A172 (cell line): Measurements from ENCODE around the gene GPC4. TPM values are rescaled to one million over a fixed set of nuclear protein-coding genes. Genes with fewer than 3 reads are reported as not detected.

ENCODE experiments used
- DNase-seq: peaks from one replicate; pipeline ENCODE4 v3.0.0-alpha.2; 2015; ENCODE audit warnings: low spot score
- total RNA-seq: library from RNA; depleted of rRNA; stranded (reverse); fragments of >200 nt; shearing (Covaris generic); gene quantifications from 2 replicates; pipeline ENCODE4 v1.2.3, GENCODE V29; 2014

The GPC4 gene
- total RNA-seq, 1 experiment from 2014 or later = 3.2 TPM

GRCh38 chrX:133412246-133412645 lies 3.0 kb downstream of the GPC4 start:
- no peak for DNase-seq

DNA sequence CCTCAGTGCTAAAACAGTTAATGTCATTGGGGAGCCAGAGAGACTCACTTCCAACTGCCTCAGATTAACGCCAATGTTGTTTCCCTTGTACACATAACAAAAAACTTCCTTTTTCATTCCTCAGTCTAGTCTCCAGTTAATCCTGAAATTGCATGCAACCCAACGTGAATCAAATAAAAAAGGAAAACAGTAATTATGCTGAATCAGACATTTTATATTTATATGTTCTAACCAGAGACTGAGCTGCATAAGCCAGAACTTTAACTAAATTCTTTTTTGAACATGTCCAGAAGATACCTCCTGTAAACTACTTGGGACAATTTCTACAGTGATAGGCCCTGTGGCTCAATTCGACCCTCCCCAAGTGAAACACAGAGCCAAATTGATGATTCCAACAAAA lies 4.7 kb downstream of the GPC4 start:
- no peak for DNase-seq

DNA sequence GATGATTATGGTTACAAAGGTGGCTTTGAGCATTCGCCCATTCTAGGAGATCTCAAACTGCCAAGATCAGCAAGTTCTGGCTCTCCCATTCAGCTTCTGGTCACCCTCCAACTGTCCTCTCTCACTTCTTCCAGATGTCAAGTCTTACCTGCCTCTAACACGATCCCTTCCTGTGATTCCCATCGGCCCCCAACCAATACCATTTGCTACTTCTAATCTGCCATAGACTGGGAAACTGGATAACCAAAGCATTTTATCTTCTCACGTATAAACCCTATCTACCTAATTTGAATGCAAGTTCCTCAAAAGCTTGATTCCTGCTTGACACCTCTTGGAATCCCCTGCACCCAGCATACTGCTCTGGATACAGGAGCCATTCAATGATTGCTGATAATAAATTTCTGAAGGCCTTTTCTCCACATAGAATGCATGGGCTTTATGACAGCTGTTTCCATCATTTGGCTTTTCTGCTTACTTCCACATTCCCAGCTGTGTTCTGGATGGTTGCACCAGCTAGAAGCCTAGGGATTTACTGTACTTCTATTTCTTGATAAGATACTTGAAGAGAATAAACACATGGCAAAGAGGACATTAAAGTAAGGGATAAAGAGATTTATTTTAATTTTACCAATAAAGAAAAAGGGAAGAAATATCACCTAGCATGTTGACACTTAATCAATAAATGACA lies 9.6 kb downstream of the GPC4 start:
- DNase-seq = no peak

GRCh38 chrX:133403984-133404383 lies 11.3 kb downstream of the GPC4 start:
- no peak for DNase-seq

DNA sequence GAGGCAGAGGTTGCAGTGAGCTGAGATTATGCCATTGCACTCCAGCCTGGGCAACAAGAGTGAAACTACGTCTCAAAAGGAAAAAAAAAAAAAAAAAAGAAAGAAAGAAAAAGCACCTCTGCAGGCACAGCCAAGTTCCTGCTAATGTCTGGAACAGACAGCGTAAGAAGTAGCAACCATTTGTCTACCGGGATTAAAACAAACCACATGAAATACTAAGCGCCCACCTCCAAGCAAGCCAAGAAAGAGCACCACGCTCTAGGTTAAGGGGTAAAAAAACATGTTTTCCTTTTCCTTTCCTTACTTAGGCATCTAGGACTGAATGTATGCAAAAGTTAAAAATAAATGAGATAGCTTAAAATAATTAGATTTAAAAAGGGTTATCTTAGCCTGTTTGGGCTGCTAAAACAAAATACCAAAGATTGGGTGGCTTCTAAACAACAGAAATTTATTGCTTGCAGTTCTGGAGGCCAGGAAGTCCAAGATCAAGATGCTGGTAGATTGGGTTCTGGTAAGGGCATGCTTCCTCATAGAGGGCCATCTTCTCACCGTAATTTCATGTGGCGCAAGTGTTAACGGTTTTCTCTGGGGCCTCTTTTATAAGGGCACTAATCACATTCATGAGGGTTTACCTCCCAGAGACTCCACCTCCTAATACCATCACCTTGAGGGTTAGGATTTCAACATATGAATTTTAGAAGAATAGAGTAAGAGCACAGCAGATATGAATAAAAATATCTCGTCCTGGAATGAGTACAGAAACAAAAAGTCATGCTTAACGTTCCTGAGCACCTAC lies 12.3 kb downstream of the GPC4 start:
- DNase-seq = no peak

- DNase-seq = peak; percentile 0
Measured at GRCh38 chrX:133402042-133402453, 13.2 kb downstream of the GPC4 start.

GRCh38 chrX:133401536-133401935 lies 13.8 kb downstream of the GPC4 start:
- DNase-seq = no peak

DNA sequence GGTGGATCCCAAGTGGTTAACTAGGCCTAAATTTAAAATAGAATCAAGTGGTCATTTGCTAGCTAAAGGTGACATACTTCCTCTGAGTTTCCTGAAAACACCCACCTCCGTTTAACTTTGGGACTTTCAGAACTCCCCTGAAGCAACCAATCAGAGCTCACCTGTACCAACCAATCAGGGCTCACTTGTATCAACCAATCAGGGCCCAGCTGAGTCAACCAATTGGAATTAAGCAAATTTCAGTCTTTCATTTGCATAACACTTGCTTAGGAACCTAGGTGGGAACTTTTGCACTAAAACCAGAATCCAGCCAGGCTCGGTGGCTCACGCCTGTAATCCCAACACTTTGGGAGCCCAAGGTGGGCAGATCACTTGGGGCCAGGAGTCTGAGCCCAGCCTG lies 15.9 kb downstream of the GPC4 start:
- no peak for DNase-seq

GRCh38 chrX:133394765-133395164 lies 20.5 kb downstream of the GPC4 start:
- DNase-seq = no peak

DNA sequence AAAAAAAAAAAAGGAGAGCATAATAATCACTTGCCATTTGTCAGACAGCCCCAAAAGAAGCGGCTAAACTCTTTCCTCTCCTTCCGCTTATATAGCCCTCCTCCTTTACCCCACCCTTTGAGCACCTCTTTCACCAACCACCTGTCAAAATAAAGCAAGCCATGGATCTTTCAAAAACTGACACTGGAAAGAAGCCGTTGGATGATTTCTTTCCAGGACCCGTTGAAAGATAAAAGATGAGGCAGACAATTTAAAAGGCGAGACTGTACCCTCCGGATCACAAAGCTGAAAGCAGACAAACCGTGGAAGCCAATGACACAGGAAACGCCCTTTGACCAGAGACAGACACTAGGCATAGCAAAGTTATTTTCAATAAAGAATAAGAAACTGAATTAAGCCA lies 22.6 kb downstream of the GPC4 start:
- DNase-seq = no peak

DNA sequence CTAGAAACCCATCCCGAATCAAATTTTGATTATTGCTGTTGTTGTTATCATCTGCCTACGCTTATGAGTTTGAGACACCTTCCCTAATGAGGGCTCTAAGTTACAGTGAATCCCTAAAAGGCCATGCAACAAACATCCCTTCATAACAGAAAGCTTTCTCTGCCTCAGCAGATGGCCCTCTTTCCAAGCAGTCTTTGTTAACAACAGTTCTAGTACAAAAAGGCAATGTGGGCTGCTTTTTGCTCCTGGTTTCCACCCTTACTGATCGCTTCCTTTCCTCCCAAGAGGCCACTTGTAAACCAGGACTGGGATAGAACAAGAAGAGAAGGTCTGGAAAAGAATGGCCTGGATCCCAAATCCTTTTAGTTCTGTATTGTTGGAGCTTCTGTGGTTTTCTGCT lies 24.2 kb downstream of the GPC4 start:
- DNase-seq = no peak

GRCh38 chrX:133390676-133391075 lies 24.6 kb downstream of the GPC4 start:
- DNase-seq = no peak

DNA sequence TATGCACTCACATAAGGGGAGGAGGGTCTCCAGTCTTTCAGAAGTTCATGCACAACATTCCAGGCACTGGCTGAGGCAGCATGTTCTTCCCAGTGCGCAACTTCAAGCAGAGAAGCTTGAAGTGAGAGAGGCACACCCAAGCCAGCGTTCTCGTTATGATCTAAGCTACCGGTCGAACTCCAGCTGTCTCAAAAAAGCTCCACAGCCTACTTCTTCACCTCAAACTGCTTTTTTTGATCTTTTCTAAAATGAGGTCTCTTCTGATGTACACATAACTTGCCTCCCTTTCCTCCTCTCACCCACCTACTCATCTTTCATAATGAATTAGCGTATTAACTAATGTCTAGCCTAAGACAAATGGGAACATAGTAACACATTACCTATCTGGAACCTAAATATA lies 25.3 kb downstream of the GPC4 start:
- DNase-seq = no peak

DNA sequence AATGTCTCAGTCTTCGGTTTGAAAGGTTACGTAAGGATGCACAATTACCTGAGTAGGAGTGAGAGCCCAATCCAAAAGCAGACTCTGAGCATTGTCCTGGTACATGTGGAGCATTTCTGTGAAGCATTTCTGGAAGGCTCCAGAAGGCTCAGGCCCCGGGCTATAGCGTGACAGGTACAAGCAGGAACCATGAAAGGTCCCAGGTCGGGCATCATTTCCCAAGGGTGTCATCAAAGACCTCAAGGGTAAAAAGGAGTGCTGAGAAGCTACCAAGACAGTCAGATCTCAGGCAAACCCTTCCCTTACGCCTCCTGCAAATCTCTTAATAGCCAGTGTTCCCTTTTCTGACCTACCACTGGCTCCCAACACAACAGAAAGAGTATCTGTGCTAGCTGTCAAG lies 30.8 kb downstream of the GPC4 start:
- DNase-seq = no peak

DNA sequence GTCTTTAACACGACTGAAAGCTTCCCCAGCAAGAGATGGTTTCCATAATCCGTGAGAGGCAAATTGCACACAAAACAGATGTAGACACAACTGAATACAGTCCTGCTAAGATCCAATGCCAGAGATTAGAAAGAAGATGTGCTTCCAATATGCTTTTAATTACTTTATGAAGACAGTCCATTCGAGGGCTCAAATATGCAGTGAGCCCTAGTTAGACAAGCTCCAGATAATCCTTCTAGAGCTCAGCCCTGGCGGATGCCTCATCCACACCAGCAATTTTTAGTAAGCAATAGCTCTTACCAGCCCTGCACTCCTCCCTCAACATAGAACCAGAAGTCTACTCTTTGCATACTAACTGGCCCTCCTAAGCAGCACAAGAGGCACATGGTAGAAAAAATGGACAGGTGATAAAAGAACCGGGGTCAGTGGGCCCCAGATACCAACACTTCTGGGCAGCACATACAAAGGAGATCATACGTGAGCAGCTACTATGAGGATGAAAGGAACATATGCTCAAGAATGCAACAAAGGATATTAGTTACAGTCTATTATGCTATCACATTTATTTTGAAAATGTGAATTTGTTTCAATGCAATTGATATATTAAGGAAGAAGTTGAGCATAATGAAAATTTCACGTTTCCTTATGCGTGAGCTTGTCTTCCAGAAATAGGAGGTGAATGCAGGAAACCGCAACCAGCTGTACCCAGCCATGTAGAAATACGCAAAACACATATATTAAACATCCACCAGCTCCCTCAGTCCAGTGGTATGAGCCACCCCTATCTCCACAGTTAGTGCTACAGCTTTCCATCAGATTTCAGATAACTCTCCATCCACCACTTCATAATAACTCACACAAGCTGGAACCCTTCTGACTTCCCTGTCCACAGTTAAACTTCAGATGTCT lies 34.3 kb downstream of the GPC4 start:
- no peak for DNase-seq

- no peak for DNase-seq
Measured at GRCh38 chrX:133376422-133376821, 38.9 kb downstream of the GPC4 start.

DNA sequence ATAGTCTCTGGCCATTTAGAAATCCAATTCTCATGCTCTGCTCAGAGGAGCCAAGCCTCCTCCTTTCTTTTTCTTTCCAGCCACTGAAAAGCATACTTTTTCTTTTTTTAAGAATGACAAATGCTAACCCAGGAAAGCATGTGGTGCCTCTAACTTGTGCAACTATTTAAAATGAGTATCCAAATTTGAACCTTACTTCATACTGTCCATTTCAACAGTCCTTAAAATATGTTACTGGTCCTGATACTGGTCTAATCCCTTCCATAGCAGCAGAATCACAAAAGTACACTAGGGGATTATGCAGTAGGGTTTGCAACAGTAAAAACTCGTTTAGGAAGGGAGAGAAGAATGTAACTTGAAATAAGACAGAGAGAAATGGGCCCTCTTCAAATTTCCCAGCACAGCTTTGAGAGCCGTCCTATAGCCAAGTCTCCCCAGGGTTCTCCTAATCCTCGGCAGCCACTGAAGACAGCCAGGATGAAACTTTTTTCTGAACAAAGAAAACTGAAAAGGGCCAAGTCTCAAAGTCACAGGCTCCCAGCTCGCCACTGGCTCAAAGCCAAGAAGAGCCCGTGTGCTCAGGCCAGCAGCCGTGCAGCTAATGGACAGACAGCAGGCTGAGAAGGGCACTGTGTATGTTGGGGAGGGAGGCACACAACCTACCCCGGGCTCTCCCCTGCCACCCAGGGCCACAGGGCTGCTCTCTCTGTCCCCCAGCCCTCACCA lies 39.5 kb downstream of the GPC4 start:
- no peak for DNase-seq

DNA sequence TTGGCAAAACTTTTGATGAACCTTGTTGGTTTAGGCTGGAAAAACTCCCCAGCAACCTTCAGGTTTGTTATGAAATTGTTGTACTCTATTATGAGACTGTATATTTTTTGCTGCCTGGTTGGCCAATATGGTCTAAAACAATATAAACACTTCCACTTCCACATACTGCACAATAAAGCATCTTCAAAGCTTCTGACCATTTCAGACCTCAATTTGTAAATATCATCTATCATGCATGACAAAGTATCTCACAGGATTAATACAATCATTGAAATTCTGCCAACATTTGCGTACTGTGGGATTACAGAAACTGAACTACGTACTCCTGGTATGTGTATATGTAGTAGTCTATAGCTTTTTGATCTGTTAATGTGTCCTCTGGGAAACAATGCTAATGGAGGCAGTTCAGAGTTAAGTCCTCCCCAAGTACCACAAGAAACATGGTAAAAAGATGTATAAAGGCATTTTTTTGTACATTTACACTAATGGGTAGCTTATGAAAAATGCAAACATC lies 40.4 kb downstream of the GPC4 start:
- DNase-seq = no peak

- DNase-seq = no peak
Measured at GRCh38 chrX:133373386-133374079, 41.8 kb downstream of the GPC4 start.

DNA sequence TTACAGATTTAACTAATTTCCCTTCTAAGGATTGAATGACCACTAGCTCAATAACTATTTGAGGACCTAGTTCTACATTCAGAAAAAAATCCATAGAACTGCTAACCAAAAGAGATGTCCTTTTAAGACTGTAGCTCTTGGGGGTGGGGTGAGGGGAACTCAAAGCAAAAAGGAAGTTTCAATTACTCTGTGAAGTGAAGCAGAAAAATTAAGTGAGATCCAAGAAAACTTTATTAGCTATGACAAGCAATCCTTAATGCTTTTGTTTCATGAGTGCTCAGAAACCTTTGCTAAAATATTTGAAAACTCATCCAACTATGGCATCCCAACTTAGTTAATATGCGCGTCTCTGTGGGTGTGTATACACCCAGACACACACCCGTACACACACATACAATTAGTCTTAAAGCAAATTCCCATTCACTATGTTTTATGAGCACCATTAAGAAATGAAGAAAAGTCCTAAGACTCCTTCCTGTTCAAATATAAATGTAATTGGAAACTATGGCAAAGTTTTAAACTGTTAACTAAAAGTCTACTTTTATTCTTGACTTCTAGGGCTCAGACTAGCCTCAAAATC lies 44.5 kb downstream of the GPC4 start:
- DNase-seq = no peak

GRCh38 chrX:133369065-133369464 lies 46.2 kb downstream of the GPC4 start:
- DNase-seq = no peak
